ENCODE results near the gene TRIM63.
A peak's percentile ranks its signal among the peaks of the same experiment; 100 is the strongest.

The TRIM63 gene

GRCh38 chr1:26084091-26084561, 16.7 kb upstream of the TRIM63 start:
- H3K4me3 ChIP-seq (ENCODE audit: low read length) = no peak overlapping the region
- DNase-seq (ENCODE audit: low read depth) = no peak
- no peak for TF ChIP-seq CTCF (conservative IDR thresholded peaks at IDR 0.05; ENCODE audit: low read length)

- peak; percentile 10 for DNase-seq (ENCODE audit: low read depth)
- no peak for TF ChIP-seq CTCF (conservative IDR thresholded peaks at IDR 0.05; ENCODE audit: low read length)
- no peak overlapping the region for H3K4me3 ChIP-seq (ENCODE audit: low read length)
Observed at GRCh38 chr1:26083208-26083607, 15.8 kb upstream of the TRIM63 start.

GRCh38 chr1:26082020-26082350, 14.6 kb upstream of the TRIM63 start:
- TF ChIP-seq CTCF (conservative IDR thresholded peaks at IDR 0.05; ENCODE audit: low read length) = no peak
- no peak overlapping the region for H3K4me3 ChIP-seq (ENCODE audit: low read length)
- no peak for DNase-seq (ENCODE audit: low read depth)

GRCh38 chr1:26081267-26082019, 14.0 kb upstream of the TRIM63 start:
- no peak for DNase-seq (ENCODE audit: low read depth)
- no peak overlapping the region for H3K4me3 ChIP-seq (ENCODE audit: low read length)
- no peak for TF ChIP-seq CTCF (conservative IDR thresholded peaks at IDR 0.05; ENCODE audit: low read length)

GRCh38 chr1:26079960-26080814, 12.8 kb upstream of the TRIM63 start:
- TF ChIP-seq CTCF (conservative IDR thresholded peaks at IDR 0.05; ENCODE audit: low read length) = no peak
- no peak for DNase-seq (ENCODE audit: low read depth)
- H3K4me3 ChIP-seq (ENCODE audit: low read length) = no peak overlapping the region

GRCh38 chr1:26079178-26079563, 11.7 kb upstream of the TRIM63 start:
- TF ChIP-seq CTCF (conservative IDR thresholded peaks at IDR 0.05; ENCODE audit: low read length) = no peak
- DNase-seq (ENCODE audit: low read depth) = no peak
- H3K4me3 ChIP-seq (ENCODE audit: low read length) = no peak overlapping the region

All from AG10803 (cell line).